ENCODE measurements around the gene GCK. TPM values are rescaled to one million over a fixed set of nuclear protein-coding genes. Genes with fewer than 3 reads are reported as not detected.

Gene GCK
- total RNA-seq, 1 experiment from 2014 or later: not detected

GRCh38 chr7:44159824-44160630 lies 29.2 kb downstream of the GCK start:
- Histone ChIP-seq H3K4me1 (ENCODE audit: insufficient read depth, low read length, poor library complexity, severe bottlenecking) (no peaks in the 10 kb centered on the region), H3K27me3 (replicated peaks; ENCODE audit: insufficient read depth, low read depth, low read length, poor library complexity) (no peaks in the 10 kb centered on the region), H3K27ac (ENCODE audit: low read depth, low read length, poor library complexity, severe bottlenecking) (no peak overlapping the region), H3K4me3 (ENCODE audit: low read depth, low read length, poor library complexity, severe bottlenecking) (no peak overlapping the region), H3K36me3 (ENCODE audit: insufficient read depth, low read length, poor library complexity, severe bottlenecking) (no peaks in the 10 kb centered on the region), H3K9me3 (ENCODE audit: low read depth, low read length, poor library complexity, severe bottlenecking) (no peaks in the 10 kb centered on the region)
- ChIA-PET POLR2A (ENCODE audit: low non-redundant PET) (no interaction called here), CTCF (interaction anchor here (0.6 kb wide), 1 partner anchor 896 kb away, joined by 3 read pairs; no protein-coding TSS in a partner anchor)
- BruUV-seq (replicated peaks): no TSS peak
- intact Hi-C loops (cut with micrococcal nuclease; ENCODE audit: unreplicated experiment): no loop called here
- TF ChIP-seq EZH2 (IDR thresholded peaks at IDR 0.05; ENCODE audit: borderline replicate concordance, low read depth, low read length, poor library complexity, severe bottlenecking) (no peak), CTCF (conservative IDR thresholded peaks at IDR 0.05; ENCODE audit: low read depth, low read length) (no peak)
- no peak for DNase-seq (ENCODE audit: low spot score)

GRCh38 chr7:44158873-44159631 lies 30.2 kb downstream of the GCK start:
- TF ChIP-seq EZH2 (IDR thresholded peaks at IDR 0.05; ENCODE audit: borderline replicate concordance, low read depth, low read length, poor library complexity, severe bottlenecking) (no peak), CTCF (conservative IDR thresholded peaks at IDR 0.05; ENCODE audit: low read depth, low read length) (no peak)
- intact Hi-C loops (cut with micrococcal nuclease; ENCODE audit: unreplicated experiment): no loop called here
- H3K27ac ChIP-seq (ENCODE audit: low read depth, low read length, poor library complexity, severe bottlenecking): no peak overlapping the region
- H3K36me3 ChIP-seq (ENCODE audit: insufficient read depth, low read length, poor library complexity, severe bottlenecking): no peaks in the 10 kb centered on the region
- no peak for DNase-seq (ENCODE audit: low spot score)
- H3K27me3 ChIP-seq (replicated peaks; ENCODE audit: insufficient read depth, low read depth, low read length, poor library complexity): no peaks in the 10 kb centered on the region
- CTCF ChIA-PET: no interaction called here
- no peak overlapping the region for H3K4me3 ChIP-seq (ENCODE audit: low read depth, low read length, poor library complexity, severe bottlenecking)
- H3K4me1 ChIP-seq (ENCODE audit: insufficient read depth, low read length, poor library complexity, severe bottlenecking): no peaks in the 10 kb centered on the region
- H3K9me3 ChIP-seq (ENCODE audit: low read depth, low read length, poor library complexity, severe bottlenecking): no peaks in the 10 kb centered on the region
- BruUV-seq (replicated peaks): no TSS peak
- POLR2A ChIA-PET (ENCODE audit: low non-redundant PET): no interaction called here

- no peak overlapping the region for H3K4me3 ChIP-seq (ENCODE audit: low read depth, low read length, poor library complexity, severe bottlenecking)
- H3K27ac ChIP-seq (ENCODE audit: low read depth, low read length, poor library complexity, severe bottlenecking): no peak overlapping the region
- ChIA-PET CTCF (no interaction called here), POLR2A (ENCODE audit: low non-redundant PET) (no interaction called here)
- no peaks in the 10 kb centered on the region for H3K27me3 ChIP-seq (replicated peaks; ENCODE audit: insufficient read depth, low read depth, low read length, poor library complexity)
- BruUV-seq (replicated peaks): no TSS peak
- no peaks in the 10 kb centered on the region for H3K4me1 ChIP-seq (ENCODE audit: insufficient read depth, low read length, poor library complexity, severe bottlenecking)
- intact Hi-C loops (cut with micrococcal nuclease; ENCODE audit: unreplicated experiment): no loop called here
- no peak for DNase-seq (ENCODE audit: low spot score)
- no peaks in the 10 kb centered on the region for H3K9me3 ChIP-seq (ENCODE audit: low read depth, low read length, poor library complexity, severe bottlenecking)
- no peak for TF ChIP-seq EZH2 (IDR thresholded peaks at IDR 0.05; ENCODE audit: borderline replicate concordance, low read depth, low read length, poor library complexity, severe bottlenecking)
- no peak for TF ChIP-seq CTCF (conservative IDR thresholded peaks at IDR 0.05; ENCODE audit: low read depth, low read length)
- no peaks in the 10 kb centered on the region for H3K36me3 ChIP-seq (ENCODE audit: insufficient read depth, low read length, poor library complexity, severe bottlenecking)
Observed at GRCh38 chr7:44158096-44158872, 31.0 kb downstream of the GCK start.
